Cardiac muscle cell (in vitro differentiated cells and primary cell): ENCODE data around the gene TYROBP. TPM values are rescaled to one million over a fixed set of nuclear protein-coding genes. Genes with fewer than 3 reads are reported as not detected.
A peak's percentile ranks its signal among the peaks of the same experiment; 100 is the strongest.
"Not testable (repeated sequence)": the region's sequence is repeated elsewhere in the genome, so short reads cannot be mapped to it uniquely, and the experiment has no call there.

Source experiments
- DNase-seq, 2 donors: peaks; one replicate each; pipeline versions ENCODE4 v3.0.0 to v3.0.0-alpha.2; 2010 to 2017; ENCODE audit warnings: low read depth in 1 of 2, low spot score in 1 of 2
- H3K27ac ChIP-seq: fragments of 200-600 bp; sonication (generic); 2 replicates; pipeline ENCODE4 v1.5.1; 2016
- H3K27me3 ChIP-seq: fragments of 200-600 bp; sonication (generic); 2 replicates; pipeline ENCODE4 v1.6.0; 2016; ENCODE audit warnings: control low read depth
- H3K36me3 ChIP-seq: fragments of 200-600 bp; sonication (generic); 2 replicates; pipeline ENCODE4 v1.5.1; 2016; ENCODE audit warnings: control low read depth
- H3K4me1 ChIP-seq: fragments of 200-600 bp; sonication (generic); 2 replicates; pipeline ENCODE4 v1.8.1; 2017; ENCODE audit warnings: low read depth, mild to moderate bottlenecking, mixed run types
- H3K4me3 ChIP-seq: fragments of 200-600 bp; sonication (generic); 2 replicates; pipeline ENCODE4 v1.5.1; 2016; ENCODE audit warnings: mild to moderate bottlenecking
- H3K9me3 ChIP-seq: fragments of 200-600 bp; sonication (generic); 2 replicates; pipeline ENCODE4 v1.5.1; 2017; ENCODE audit warnings: low read depth, mild to moderate bottlenecking, control low read depth
- CTCF ChIP-seq: IDR thresholded peaks from 2 replicates; pipeline ENCODE4 v1.5.1; 2012; ENCODE audit warnings: low read depth, mild to moderate bottlenecking, low read length
- polyA plus RNA-seq: library from polyadenylated mRNA; unstranded; fragments of >200 nt; fragmentation: Nextera tagmentation; extraction: Ambion mirVana; gene quantifications from 2 replicates; pipeline ENCODE4 v1.2.1, GENCODE V29; 2016
- total RNA-seq: library from RNA; depleted of rRNA; stranded (reverse); fragments of >200 nt; gene quantifications from 2 replicates; pipeline ENCODE4 v1.2.3, GENCODE V29; 2016

Gene TYROBP
- total RNA-seq (2.9 TPM in 1 of 2 replicates, not detected in the other), polyA plus RNA-seq (0.79 TPM in 1 of 2 replicates, not detected in the other)

- Histone ChIP-seq H3K27ac (peak within 1 kb of the TSS; percentile 47), H3K9me3 (no peaks in the 10 kb centered on the region), H3K27me3 (no peaks in the 10 kb centered on the region), H3K4me3 (no peak within 1 kb of the TSS), H3K36me3 (no peaks in the 10 kb centered on the region), H3K4me1 (peaks cover 12% of the 10 kb centered on the region)
- TF ChIP-seq CTCF: no peak
- DNase-seq: no peak
These were observed at the start of gene TYROBP for GRCh38 chr19:35908010-35908441. Gene TYROBP, minus strand, starts transcription at chr19:35908295. Its CDS starts 67 bp downstream, at chr19:35908228.

- not testable (repeated sequence) for H3K4me3 ChIP-seq, H3K9me3 ChIP-seq, H3K4me1 ChIP-seq, H3K27ac ChIP-seq, H3K36me3 ChIP-seq, DNase-seq
- H3K27me3 ChIP-seq: peaks cover 54% of the 10 kb centered on the region
These were observed 49.3 kb upstream of the TYROBP start for GRCh38 chr19:35957411-35957810.

GRCh38 chr19:35955881-35956634 lies 48.0 kb upstream of the TYROBP start:
- Histone ChIP-seq H3K27me3 (peaks cover 47% of the 10 kb centered on the region), H3K9me3 (no peaks in the 10 kb centered on the region), H3K36me3 (no peaks in the 10 kb centered on the region), H3K27ac (no peak overlapping the region), H3K4me1 (no peaks in the 10 kb centered on the region), H3K4me3 (no peak overlapping the region)
- TF ChIP-seq CTCF: no peak
- DNase-seq: no peak

GRCh38 chr19:35949131-35949530 lies 41.0 kb upstream of the TYROBP start:
- Histone ChIP-seq H3K27ac (no peak overlapping the region), H3K27me3 (no peaks in the 10 kb centered on the region), H3K4me1 (no peaks in the 10 kb centered on the region), H3K36me3 (no peaks in the 10 kb centered on the region), H3K4me3 (no peak overlapping the region), H3K9me3 (no peaks in the 10 kb centered on the region)
- DNase-seq: no peak
- TF ChIP-seq CTCF: no peak

GRCh38 chr19:35946203-35946602 lies 38.1 kb upstream of the TYROBP start:
- no peak for DNase-seq
- no peak overlapping the region for H3K4me3 ChIP-seq
- H3K4me1 ChIP-seq: no peaks in the 10 kb centered on the region
- H3K36me3 ChIP-seq: no peaks in the 10 kb centered on the region
- no peaks in the 10 kb centered on the region for H3K9me3 ChIP-seq
- H3K27ac ChIP-seq: no peak overlapping the region
- H3K27me3 ChIP-seq: no peaks in the 10 kb centered on the region
- no peak for TF ChIP-seq CTCF

- H3K4me1 ChIP-seq: no peaks in the 10 kb centered on the region
- no peak overlapping the region for H3K4me3 ChIP-seq
- no peak for DNase-seq
- TF ChIP-seq CTCF: no peak
- H3K36me3 ChIP-seq: no peaks in the 10 kb centered on the region
- H3K27ac ChIP-seq: no peak overlapping the region
- H3K27me3 ChIP-seq: no peaks in the 10 kb centered on the region
- H3K9me3 ChIP-seq: no peaks in the 10 kb centered on the region
These were observed 37.2 kb upstream of the TYROBP start for GRCh38 chr19:35945121-35945790.
